Stimulated activated naive CD4-positive, alpha-beta T cell treated with Interleukin-2 at 50 U/mL for 16 hours (primary cell): Measurements from ENCODE around the gene HMOX1.
"Not testable (repeated sequence)": the region's sequence is repeated elsewhere in the genome, so short reads cannot be mapped to it uniquely, and the experiment has no call there.

Source experiments
- DNase-seq: peaks from one replicate; lab custom pipeline; 2025; lab: John Stamatoyannopoulos, UW

HMOX1 gene

DNA sequence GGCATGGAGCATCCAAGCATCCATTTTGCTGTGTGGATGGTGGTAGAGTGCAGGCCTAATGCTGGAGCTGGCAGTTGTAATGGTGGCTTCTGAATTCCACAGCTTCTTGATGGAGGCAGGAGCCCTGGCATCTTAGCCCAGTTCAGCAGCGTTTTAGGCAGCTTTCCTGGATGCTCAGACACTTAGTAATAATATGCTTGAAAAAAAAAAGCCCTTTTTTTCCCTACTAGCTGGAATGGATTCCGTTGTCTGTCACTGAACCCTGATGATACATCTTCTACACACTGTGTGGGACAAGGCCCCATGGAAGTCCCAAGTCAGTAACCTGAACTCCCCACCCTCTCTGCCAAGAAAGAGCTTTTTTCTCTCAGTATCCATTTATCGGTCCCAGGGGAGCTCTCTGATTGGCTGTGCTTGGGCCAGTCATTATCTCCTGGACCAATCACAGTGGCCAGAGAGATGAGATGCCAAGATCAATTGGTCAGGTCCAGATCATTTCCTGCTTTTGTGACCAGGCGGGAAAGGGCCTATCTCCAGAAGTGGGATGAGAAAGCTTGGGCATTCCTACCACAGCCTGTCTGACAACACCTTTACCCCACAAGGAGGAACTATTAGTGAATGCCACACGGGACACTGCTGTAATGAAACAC, 53.3 kb downstream of the HMOX1 start:
- no peak for DNase-seq

DNA sequence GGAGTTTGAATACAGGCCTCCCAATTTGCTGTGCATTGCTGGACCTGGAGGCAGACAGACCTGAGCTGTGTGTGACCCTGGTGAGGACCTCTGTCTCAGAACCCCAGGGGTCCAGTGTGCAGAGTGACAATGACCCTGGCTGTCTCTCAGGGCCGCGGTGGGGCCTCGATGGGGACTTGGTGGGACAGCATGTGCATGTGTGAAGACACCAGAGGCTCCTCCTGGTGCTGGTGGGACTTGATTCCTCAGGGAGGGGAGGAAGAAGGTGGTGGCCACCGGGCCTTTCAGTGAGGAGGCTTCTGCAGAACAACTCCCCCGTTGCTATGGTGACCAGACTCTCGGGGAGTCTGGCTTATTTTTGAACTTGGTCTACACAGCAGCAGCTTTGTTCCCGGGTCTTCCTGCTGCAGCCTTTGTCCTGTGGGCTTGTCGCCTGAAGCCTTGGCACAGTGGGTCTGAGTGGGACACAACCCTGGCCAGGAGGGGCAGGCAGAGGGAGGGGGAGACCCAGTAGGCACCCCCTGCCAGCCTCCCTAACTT, 54.4 kb downstream of the HMOX1 start:
- DNase-seq, result no peak

DNA sequence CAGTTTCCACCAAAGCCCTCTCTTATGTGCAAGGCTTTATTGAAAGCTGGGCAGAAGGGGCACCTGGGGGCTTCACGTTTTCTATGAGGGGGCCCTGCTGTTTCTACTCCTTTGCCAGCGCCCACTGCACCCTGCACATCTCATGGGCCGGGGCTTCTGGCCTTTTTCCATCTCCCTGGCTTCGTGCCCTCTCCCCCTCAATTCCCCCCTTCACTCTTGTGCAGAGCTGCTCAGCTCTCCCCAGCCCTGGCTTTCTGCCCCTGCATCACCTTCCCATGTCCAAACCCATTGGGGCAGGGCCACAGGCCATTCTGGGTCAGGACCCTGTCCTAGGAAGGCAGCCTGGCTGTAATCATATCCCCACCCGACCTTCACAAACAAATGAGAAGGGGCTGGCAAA, 55.5 kb downstream of the HMOX1 start:
- DNase-seq, result no peak

DNA sequence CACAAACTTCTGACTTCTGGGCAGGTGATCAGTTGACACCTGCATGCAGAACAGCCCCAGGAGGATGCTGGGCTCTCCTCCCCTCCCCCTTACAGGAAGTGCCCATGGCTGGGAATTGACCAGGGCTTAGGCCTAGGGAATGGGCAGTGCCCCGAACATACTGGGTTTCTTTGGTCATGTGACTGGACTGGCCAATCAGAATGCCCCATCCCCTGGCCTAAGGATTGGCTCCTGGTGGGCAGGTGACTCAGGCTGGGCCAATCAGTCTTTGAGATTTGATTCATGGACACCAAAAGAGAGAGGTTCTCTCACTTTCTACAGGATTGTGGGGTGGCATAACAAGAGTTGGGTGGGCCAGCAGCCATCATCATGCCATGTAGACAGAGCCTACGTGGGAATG, 56.2 kb downstream of the HMOX1 start:
- no peak for DNase-seq

DNA sequence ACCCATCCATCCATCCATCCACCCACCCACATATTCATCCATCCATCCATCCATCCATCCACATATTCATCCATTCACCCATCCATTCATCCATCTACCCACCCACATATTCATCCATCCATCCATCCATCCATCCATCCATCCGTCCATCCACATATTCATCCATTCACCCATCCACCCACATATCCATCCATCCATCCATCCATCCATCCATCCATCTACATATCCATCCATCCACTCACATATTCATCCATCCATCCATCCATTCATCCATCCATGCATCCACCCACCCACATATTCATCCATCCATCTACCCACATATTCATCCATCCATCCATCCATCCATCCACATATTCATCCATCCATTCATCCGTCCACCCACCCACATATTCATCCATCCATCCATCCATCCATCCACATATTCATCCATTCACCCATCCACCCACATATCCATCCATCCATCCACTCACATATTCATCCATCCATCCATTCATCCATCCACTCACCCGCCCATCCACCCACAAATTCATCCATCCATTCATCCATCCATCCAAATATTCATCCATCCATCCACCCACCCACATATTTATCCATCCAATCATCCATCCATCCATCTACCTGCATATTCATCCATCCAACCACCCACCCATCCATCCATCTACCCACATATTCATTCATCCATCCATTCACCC, 57.9 kb downstream of the HMOX1 start:
- not testable (repeated sequence) for DNase-seq

DNA sequence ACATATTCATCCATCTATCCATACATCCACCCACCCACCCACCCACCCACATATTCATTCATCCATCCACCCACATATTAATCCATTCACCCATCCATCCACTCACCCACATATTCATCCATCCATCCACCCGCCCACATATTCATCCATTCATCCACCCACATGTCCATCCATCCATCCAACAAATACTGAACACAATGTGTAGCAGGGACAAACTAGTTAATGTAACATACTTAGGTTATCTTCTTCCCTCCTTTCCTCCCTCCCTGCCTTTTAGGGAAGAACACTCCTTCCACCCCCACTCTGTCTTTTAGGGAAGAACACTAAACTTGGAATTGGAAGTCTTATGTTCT, 58.4 kb downstream of the HMOX1 start:
- no peak for DNase-seq

DNA sequence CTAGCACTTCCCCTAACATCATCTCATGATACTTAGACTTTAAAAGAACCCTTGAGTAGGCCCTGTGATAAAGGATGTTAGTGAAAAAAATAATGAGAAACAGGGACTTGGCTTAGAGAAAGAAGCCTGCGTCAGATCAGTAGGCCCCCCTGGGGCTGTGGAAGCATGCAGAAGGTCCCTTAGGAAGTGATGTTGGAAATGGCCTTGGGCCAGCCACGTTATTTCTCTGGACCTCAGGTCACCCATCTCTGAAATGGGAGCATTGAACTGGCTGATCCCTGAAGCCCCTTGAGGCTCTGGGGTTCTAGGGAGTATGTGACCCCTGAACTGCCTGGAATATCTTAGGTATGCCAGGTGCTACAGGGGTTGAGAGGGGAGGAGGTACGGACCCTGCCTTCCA, 59.2 kb downstream of the HMOX1 start:
- DNase-seq, result no peak

DNA sequence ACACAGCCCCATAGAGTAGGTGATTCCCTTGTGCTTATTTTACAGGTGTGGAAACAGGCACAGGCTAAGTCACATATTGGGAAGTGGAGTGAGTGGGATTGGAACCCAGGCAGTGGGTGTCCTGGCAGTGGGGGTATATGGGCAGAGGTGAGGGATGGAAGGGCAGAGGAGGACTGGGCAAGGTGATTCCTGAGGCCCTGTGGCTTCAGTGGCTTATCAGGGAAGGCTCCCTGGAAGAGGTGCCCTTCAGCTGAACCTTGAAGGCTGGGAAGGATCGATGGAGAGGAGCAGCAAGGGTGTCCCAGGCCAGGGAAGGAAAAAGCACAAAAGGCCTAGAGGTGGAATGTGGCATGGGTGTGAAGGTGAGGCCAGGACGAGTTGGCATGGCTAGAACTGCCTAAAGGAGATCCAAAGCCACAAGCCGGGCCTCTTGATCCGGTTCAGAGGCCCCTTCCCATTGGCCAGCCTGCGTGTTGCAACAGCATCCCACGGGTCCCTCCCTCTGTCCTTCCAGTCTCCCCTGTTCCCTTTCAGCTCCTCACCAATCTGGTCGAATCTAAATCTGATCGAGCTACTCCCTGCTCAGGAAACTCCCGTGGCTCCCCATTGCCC, 60.7 kb downstream of the HMOX1 start:
- DNase-seq, result no peak

DNA sequence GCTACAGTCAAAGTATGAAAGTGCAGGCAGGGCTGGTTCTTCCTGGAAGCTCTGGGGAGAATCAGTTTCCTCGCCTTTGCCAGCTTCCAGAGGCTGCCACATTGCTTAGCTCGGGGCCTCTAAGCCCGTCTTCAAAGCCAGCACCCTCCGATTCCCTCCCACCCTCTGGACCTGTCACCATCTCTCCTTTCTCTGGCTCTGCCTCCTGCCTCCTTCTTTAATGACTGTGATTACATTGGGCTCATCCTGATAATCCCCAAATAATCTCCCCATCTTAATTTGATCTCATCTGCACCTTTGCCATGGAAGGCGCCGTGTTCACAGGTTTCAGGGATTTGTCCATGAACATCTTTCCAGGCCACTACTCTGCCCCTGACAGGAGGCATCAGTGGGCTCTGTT, 61.6 kb downstream of the HMOX1 start:
- no peak for DNase-seq

DNA sequence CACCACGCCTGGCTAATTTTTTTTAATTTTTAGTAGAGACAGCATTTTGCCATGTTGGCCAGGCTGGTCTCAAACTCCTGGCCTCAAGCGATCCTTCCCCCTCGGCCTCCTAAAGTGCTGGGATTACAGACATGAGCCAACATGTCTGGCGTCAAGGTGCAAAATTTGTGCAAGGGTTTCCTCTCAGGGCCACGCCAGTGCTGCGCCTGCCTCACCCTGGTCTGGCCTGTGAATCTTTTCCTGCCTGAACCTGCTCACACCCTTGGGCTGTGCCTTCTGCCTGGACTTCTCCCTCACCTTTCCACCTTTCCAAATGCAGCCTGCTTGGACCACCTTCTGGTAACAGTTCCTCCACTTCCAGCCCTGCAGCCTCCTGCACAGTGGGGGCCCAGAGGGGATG, 62.4 kb downstream of the HMOX1 start:
- no peak for DNase-seq
